22Rv1 (cell line): ENCODE data around the gene GSTO1.

Source experiments
- ZFX ChIP-seq: fragments of 450-650 bp; IDR thresholded peaks from 2 replicates; pipeline ENCODE4 v1.6.1; 2017; ENCODE audit warnings: antibody characterized with exemption, borderline replicate concordance
- TF ChIP-seq, protein P1 (sequence below): fragments of 450-650 bp; IDR thresholded peaks from 2 replicates; pipeline ENCODE4 v1.5.1; 2017; ENCODE audit warnings: mild to moderate bottlenecking

DNA sequence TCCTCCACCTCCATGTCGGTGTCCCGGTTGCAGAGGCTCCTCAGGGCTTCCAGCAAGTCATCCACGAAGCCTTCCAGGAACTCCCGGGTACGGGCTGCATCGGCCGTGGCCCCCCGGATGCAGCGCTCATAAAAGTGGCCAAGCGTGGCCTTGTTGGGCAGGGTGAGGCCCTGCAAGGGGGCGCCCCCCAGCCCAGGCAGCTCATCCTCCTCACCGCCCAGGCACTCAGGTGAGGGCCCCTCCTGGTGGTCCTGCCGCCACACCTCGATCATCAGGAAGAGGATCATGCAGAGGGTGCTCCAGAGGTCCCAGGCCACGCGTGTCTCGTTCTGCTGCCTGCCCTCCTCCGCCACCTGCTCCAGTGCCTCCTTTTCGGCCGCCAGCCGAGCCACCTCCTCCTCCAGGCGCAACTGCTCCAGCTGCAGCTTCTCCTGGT, 60.8 kb downstream of the GSTO1 start:
- TF ChIP-seq, protein P1, sequence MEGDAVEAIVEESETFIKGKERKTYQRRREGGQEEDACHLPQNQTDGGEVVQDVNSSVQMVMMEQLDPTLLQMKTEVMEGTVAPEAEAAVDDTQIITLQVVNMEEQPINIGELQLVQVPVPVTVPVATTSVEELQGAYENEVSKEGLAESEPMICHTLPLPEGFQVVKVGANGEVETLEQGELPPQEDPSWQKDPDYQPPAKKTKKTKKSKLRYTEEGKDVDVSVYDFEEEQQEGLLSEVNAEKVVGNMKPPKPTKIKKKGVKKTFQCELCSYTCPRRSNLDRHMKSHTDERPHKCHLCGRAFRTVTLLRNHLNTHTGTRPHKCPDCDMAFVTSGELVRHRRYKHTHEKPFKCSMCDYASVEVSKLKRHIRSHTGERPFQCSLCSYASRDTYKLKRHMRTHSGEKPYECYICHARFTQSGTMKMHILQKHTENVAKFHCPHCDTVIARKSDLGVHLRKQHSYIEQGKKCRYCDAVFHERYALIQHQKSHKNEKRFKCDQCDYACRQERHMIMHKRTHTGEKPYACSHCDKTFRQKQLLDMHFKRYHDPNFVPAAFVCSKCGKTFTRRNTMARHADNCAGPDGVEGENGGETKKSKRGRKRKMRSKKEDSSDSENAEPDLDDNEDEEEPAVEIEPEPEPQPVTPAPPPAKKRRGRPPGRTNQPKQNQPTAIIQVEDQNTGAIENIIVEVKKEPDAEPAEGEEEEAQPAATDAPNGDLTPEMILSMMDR, result no peak
- TF ChIP-seq ZFX, result no peak
